Activated CD4-positive, alpha-beta memory T cell treated with anti-CD3 and anti-CD28 coated beads, Interleukin-2, amount 10 ng/mL, durations not matched to agents 7 days and 5 days (primary cell): ENCODE data around the gene SUSD4. TPM values are rescaled to one million over a fixed set of nuclear protein-coding genes. Genes with fewer than 3 reads are reported as not detected.

ENCODE experiments used
- CTCF ChIA-PET: fragments of 350-600 bp; sonication (Branson Sonifier 250); formaldehyde crosslinking; loops from one replicate; lab custom pipeline; 2021; ENCODE audit warnings: antibody characterized with exemption, inconsistent platforms; lab: Charles Lee
- POLR2A ChIA-PET: fragments of 350-600 bp; sonication (Branson Sonifier 250); formaldehyde crosslinking; loops from one replicate; lab custom pipeline; 2021; ENCODE audit warnings: antibody characterized with exemption; lab: Charles Lee
- DNase-seq: peaks from one replicate; pipeline ENCODE4 v3.0.0-alpha.2; 2020
- H3K27ac Mint-ChIP-seq: one replicate; pipeline ENCODE4 v1.8.0; 2021; ENCODE audit warnings: mild to moderate bottlenecking, mixed read lengths
- H3K27me3 Mint-ChIP-seq: one replicate; pipeline ENCODE4 v1.8.0; 2021; ENCODE audit warnings: mixed read lengths
- H3K36me3 Mint-ChIP-seq: one replicate; pipeline ENCODE4 v1.8.0; 2021; ENCODE audit warnings: low read depth, mixed read lengths
- H3K4me1 Mint-ChIP-seq: one replicate; pipeline ENCODE4 v1.8.0; 2021; ENCODE audit warnings: mixed read lengths
- H3K4me3 Mint-ChIP-seq: one replicate; pipeline ENCODE4 v1.8.0; 2021; ENCODE audit warnings: mild to moderate bottlenecking, mixed read lengths
- H3K9me3 Mint-ChIP-seq: one replicate; pipeline ENCODE4 v1.8.0; 2021; ENCODE audit warnings: mixed read lengths
- total RNA-seq, 2 experiments: library from RNA; stranded (reverse); gene quantifications; one replicate each; pipeline ENCODE4 v1.2.3, GENCODE V29; 2021

SUSD4 gene
- total RNA-seq, 2 experiments from 2014 or later = 0.23 to 0.28 TPM

DNA sequence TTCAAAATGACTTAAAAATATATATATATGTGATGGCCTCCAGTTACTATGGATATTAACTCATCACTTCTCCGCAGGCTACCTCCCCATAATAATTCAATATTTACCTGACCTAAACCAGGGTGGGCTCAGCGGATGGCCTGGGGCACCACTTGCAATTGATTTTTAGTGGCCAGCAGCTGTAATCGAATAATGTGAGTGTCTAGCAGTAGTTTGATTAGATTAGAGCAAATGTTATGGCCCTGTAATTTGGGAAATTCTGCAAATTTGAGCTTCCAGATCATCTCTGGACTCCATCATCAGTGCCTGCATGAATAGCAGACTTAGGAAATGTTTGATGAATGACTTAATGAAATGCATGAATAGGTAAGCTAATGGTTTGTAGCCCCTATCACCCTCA is 14.7 kb downstream of the SUSD4 start:
- ChIA-PET POLR2A (no interaction called here), CTCF (interaction anchor here (1.9 kb wide), 1 partner anchor 226 kb away, joined by 6 read pairs; no protein-coding TSS in a partner anchor)
- H3K4me3 Mint-ChIP-seq = no peak overlapping the region

DNA sequence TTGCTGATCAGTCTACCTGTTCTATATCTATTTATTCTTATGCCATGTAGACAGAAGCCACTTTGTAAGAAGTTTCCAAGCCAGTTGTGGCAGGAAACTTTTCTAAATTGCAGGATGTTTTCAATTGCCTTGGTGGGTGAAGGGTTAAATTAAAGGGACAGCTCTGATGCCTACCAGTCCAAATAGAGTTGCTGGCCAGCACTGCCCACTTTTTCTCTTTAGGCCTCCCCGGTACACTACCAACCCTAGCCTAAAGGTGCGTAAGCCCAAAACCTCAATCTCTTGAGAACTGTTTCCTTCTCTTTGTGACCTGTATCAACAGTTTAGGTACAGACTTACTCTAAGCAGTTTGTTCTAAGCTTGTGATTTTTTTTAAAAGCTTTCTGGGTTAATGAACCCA is 15.5 kb downstream of the SUSD4 start:
- no peaks in the 10 kb centered on the region for H3K4me1 Mint-ChIP-seq
- no peak overlapping the region for H3K27ac Mint-ChIP-seq
- DNase-seq = no peak
- H3K27me3 Mint-ChIP-seq = no peaks in the 10 kb centered on the region
- H3K36me3 Mint-ChIP-seq = no peaks in the 10 kb centered on the region
- no peak overlapping the region for H3K4me3 Mint-ChIP-seq
- H3K9me3 Mint-ChIP-seq = no peaks in the 10 kb centered on the region
- POLR2A ChIA-PET = no interaction called here
- CTCF ChIA-PET = interaction anchor here (1.9 kb wide), 1 partner anchor 225 kb away, joined by 6 read pairs; no protein-coding TSS in a partner anchor

More for the DNA sequence above, 14.7 kb downstream of the SUSD4 start:
- Mint-ChIP-seq H3K27ac (no peak overlapping the region), H3K4me1 (no peaks in the 10 kb centered on the region), H3K9me3 (no peaks in the 10 kb centered on the region), H3K27me3 (no peaks in the 10 kb centered on the region), H3K36me3 (no peaks in the 10 kb centered on the region)
- no peak for DNase-seq

DNA sequence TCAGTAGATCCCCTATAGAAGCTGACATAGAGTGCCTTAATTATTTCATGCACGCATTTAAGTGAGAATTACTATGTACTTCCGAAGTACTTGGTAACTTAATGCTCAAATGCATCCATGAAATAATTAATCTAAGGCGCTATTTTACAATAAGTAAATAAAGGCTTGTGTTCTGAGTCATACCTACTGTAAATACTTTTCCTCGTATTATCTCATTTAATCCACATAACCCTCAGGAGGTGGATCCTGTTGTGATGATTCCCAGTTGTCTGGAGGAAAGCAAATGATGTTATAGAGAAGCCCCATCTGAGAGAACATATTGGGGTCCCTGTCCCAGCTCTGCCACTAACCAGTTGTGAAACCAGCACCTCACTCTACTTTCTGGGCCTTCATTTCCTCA is 16.4 kb downstream of the SUSD4 start:
- CTCF ChIA-PET = no interaction called here
- no peak for DNase-seq
- Mint-ChIP-seq H3K27ac (no peak overlapping the region), H3K4me3 (no peak overlapping the region), H3K4me1 (no peaks in the 10 kb centered on the region), H3K9me3 (no peaks in the 10 kb centered on the region), H3K27me3 (no peaks in the 10 kb centered on the region), H3K36me3 (no peaks in the 10 kb centered on the region)
- POLR2A ChIA-PET = no interaction called here

DNA sequence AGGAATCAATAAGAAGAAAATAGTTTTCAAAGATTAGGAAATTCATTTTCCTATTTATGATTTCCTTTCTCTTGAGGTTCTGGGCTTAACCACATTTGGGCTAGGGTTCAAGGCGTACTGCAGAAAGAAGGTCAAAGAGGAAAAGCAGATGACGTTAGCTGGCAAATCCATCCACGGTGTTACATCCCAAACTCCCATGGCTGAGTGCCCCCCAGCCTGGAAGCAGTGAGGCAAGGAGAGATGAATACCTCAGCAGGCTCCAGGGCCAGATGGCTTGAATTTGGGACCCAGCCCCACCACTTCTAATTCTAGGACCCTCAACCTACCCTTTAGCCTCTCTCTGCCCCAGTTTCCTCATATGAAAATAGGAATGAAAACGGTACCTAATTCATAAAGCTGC is 17.7 kb downstream of the SUSD4 start:
- no peaks in the 10 kb centered on the region for H3K9me3 Mint-ChIP-seq
- ChIA-PET POLR2A (no interaction called here), CTCF (no interaction called here)
- H3K27me3 Mint-ChIP-seq = no peaks in the 10 kb centered on the region
- no peak overlapping the region for H3K4me3 Mint-ChIP-seq
- no peaks in the 10 kb centered on the region for H3K36me3 Mint-ChIP-seq
- no peaks in the 10 kb centered on the region for H3K4me1 Mint-ChIP-seq
- no peak overlapping the region for H3K27ac Mint-ChIP-seq
- no peak for DNase-seq

DNA sequence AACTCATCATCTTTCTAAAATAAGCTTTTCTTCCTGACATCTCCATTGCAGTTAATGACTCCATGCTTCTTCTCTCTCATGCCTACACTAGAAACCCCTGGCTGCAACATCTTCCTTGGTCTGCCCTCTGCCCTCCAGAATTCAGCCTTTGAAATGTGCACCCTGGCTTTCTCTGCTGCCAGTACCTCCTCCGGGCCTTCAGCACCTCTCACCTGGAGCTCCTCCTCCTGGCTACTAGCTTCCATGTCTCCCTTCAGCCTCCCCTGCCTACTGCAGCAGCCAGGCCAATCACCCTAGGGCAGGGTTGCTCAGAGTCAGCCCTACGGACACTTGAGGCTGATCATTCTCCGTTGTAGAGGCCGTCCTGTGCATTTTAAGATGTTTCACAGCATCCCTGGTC is 18.3 kb downstream of the SUSD4 start:
- H3K27me3 Mint-ChIP-seq = no peaks in the 10 kb centered on the region
- no peaks in the 10 kb centered on the region for H3K9me3 Mint-ChIP-seq
- ChIA-PET POLR2A (no interaction called here), CTCF (no interaction called here)
- no peak overlapping the region for H3K27ac Mint-ChIP-seq
- H3K36me3 Mint-ChIP-seq = no peaks in the 10 kb centered on the region
- H3K4me3 Mint-ChIP-seq = no peak overlapping the region
- no peak for DNase-seq
- H3K4me1 Mint-ChIP-seq = no peaks in the 10 kb centered on the region

DNA sequence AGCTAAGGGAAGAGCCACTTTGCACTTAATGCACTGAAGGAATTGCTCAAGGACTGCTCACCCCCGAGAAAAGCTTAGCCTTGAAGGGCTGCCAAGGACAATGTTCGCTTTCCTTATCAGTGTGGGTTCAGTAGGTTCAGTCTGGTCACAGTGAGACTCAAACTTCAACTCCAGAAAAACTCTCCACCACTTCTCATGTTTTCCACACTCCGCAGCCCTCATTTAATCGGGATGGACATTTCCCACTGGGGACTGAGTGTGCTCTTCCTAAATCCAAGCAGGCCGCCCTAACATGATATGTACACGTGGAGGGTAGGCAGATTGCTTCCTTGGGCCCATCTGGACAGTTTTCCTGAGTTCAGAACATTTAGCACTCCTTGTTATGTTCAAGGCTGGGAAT is 19.5 kb downstream of the SUSD4 start:
- no peaks in the 10 kb centered on the region for H3K27me3 Mint-ChIP-seq
- H3K4me3 Mint-ChIP-seq = no peak overlapping the region
- H3K4me1 Mint-ChIP-seq = no peaks in the 10 kb centered on the region
- DNase-seq = no peak
- H3K27ac Mint-ChIP-seq = no peak overlapping the region
- no peaks in the 10 kb centered on the region for H3K36me3 Mint-ChIP-seq
- H3K9me3 Mint-ChIP-seq = no peaks in the 10 kb centered on the region
- CTCF ChIA-PET = no interaction called here
- POLR2A ChIA-PET = no interaction called here

DNA sequence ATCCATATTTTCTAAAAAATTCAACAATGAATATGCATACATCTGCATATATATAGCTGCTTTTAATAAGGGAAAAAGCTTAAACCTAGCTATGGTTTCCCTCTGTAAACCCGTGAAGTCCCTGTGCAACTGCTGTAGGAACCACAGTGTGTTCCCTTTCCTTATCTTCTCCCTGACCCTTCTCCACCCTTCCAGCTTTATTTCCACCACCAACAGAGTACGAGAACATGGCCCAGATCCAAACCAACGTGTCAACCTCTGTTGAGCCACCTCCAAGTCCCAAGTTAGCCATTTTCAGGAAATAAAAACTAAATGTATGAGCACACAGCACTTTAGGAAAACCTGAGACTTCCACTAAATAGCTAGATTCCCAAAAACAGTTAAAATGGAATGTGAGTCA is 20.3 kb downstream of the SUSD4 start:
- ChIA-PET CTCF (interaction anchor here (1.4 kb wide), 1 partner anchor 210 kb away, joined by 3 read pairs; no protein-coding TSS in a partner anchor), POLR2A (interaction anchor here (0.8 kb wide), 1 partner anchor 9 kb away, joined by 3 read pairs; no protein-coding TSS in a partner anchor)
- no peak for DNase-seq
- Mint-ChIP-seq H3K4me3 (no peak overlapping the region), H3K36me3 (no peaks in the 10 kb centered on the region), H3K27me3 (no peaks in the 10 kb centered on the region), H3K4me1 (no peaks in the 10 kb centered on the region), H3K27ac (no peak overlapping the region), H3K9me3 (no peaks in the 10 kb centered on the region)

DNA sequence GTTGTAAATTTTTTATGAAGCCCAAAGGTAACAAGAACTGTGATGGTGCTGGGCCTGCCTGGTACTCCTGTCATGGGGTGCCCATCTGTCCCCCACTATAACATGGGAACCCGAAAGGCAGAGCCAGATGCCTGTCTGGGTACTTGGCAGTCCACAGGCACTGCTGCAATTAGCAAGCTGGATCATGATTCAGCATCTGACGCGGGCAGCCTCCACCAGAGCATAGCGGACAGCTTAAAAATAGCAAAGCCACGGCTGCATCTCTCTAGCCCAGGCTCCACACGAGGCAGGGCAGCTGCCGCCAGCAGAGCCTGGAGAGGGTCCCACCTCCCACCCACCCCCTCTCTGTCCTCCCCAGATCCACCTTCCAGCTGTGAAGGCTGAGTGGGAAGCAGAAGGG is 22.9 kb downstream of the SUSD4 start:
- no peaks in the 10 kb centered on the region for H3K36me3 Mint-ChIP-seq
- no peaks in the 10 kb centered on the region for H3K4me1 Mint-ChIP-seq
- H3K27ac Mint-ChIP-seq = no peak overlapping the region
- H3K9me3 Mint-ChIP-seq = no peaks in the 10 kb centered on the region
- no peak overlapping the region for H3K4me3 Mint-ChIP-seq
- ChIA-PET CTCF (no interaction called here), POLR2A (no interaction called here)
- H3K27me3 Mint-ChIP-seq = no peaks in the 10 kb centered on the region
- DNase-seq = no peak

DNA sequence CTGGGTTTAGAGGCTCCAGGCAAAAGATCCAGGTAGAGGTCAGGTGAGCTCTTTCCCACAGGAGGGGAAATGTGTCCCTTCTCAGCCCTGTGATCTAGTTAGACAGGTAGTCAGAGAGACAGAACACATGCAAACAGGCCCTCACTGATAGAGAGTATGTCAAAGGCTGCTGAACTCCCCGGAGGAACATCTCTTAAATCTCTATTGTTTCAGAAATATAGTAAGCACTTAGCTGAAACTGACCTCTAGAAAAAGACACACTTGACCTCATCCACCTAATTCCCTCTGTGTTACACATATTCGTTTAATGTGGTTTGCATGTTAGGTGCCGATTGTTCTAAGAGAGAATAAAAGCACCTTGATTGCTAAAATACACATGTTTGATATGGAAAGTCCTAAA is 23.3 kb downstream of the SUSD4 start:
- DNase-seq = no peak
- no peaks in the 10 kb centered on the region for H3K4me1 Mint-ChIP-seq
- H3K27me3 Mint-ChIP-seq = no peaks in the 10 kb centered on the region
- ChIA-PET CTCF (no interaction called here), POLR2A (no interaction called here)
- no peak overlapping the region for H3K27ac Mint-ChIP-seq
- no peak overlapping the region for H3K4me3 Mint-ChIP-seq
- H3K9me3 Mint-ChIP-seq = no peaks in the 10 kb centered on the region
- H3K36me3 Mint-ChIP-seq = no peaks in the 10 kb centered on the region

DNA sequence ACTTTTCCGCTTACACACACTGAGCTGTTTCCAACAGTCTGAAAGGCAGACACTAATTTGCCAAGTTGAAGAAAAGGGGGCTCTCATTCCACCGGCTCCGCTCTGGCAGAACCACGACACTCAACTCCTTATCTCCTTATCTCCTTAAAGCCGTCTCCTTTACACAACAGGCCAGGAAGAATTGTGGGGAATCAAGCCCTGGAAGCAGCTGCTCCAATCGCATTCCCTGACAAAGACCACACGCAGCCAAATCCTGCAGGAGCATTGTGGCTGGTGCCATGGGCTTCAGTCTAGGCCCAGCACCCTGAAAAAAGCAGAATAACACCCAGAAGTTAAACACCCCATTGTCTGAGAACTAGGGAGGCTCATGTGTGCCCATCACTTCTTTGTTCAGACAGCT is 24.1 kb downstream of the SUSD4 start:
- H3K27ac Mint-ChIP-seq = no peak overlapping the region
- H3K4me3 Mint-ChIP-seq = no peak overlapping the region
- no peak for DNase-seq
- H3K36me3 Mint-ChIP-seq = no peaks in the 10 kb centered on the region
- ChIA-PET CTCF (no interaction called here), POLR2A (no interaction called here)
- H3K4me1 Mint-ChIP-seq = no peaks in the 10 kb centered on the region
- H3K9me3 Mint-ChIP-seq = no peaks in the 10 kb centered on the region
- H3K27me3 Mint-ChIP-seq = peaks cover 2% of the 10 kb centered on the region

DNA sequence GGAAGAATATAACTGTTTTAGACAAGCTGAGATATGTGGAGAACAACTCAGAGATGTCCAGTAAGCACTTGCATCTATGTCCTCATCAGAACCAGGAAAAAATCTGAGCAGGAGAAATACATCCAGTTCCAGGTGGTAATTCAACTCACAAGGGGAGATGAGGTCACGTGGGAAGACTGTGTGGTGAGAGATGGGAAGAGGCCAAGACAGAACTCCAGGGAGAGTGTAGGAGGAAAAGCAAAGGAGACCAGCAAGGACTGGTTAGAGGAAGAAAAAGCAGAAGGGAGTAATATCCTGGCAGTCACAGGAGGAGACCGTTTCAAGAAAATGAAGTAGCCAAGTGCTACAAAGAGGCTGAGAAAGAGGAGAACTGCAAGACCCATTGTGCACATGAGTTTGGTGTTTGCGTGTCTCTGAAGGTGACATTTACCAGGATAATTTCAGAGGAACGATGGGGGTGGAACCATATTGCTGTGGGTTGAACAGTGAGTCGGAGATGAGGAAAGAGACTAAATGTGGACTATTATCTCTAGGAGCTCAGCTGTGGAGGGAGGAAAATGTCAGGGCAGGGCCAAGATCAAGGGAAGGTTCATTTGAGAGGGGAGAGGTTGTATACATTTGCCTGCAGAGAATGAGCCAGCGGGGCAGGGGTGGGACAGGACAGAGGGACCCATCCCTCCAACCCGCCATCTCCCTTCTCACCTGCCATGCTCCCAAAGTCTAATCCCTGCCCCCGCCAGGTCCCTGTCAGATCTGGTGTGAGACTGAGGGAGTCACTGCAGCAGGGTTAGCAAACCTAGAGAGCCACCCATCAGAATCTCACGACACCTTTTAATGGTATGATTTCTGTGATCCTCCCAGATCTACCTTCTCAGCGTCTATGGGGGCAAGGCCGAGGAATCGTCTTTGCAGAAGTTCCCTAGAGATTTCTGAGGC is 24.9 kb downstream of the SUSD4 start:
- H3K9me3 Mint-ChIP-seq = no peaks in the 10 kb centered on the region
- no peaks in the 10 kb centered on the region for H3K4me1 Mint-ChIP-seq
- H3K27me3 Mint-ChIP-seq = peaks cover 3% of the 10 kb centered on the region
- CTCF ChIA-PET = no interaction called here
- DNase-seq = no peak
- POLR2A ChIA-PET = no interaction called here
- H3K27ac Mint-ChIP-seq = no peak overlapping the region
- no peaks in the 10 kb centered on the region for H3K36me3 Mint-ChIP-seq
- no peak overlapping the region for H3K4me3 Mint-ChIP-seq

DNA sequence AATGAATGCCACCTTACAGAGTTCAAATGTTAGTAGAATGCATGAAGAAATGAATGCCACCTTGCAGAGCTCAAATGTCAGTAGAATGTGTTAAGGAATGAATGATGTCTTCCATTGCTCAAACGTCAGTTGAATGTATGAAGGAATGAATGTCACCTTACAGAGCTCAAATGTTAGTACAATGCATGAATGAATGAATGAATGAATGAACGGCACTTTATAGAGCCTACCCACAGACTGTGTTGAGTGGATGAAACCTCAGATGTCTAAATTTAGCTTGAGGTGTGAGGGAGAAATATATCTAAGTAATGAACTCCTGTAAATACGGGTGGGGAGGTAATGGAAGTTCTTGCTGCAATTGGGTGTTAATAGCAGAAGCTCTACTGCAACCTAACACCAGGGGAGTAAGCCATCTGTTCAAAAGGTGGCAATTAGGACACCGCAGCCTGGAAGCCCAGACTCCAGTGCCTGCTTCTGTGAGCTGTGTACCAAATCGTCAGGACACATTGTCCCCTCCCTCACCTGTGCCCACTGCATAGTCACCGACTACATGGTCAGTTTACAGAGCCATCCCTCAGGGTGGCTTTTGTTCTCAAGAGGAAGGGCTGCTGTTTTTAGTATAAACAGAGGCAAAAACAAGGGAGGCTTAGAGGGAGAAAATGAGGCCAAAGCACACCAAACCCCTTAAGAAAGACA is 26.7 kb downstream of the SUSD4 start:
- Mint-ChIP-seq H3K27ac (no peak overlapping the region), H3K36me3 (no peaks in the 10 kb centered on the region), H3K27me3 (peaks cover 9% of the 10 kb centered on the region), H3K4me3 (no peak overlapping the region), H3K4me1 (no peaks in the 10 kb centered on the region), H3K9me3 (no peaks in the 10 kb centered on the region)
- ChIA-PET POLR2A (no interaction called here), CTCF (no interaction called here)
- DNase-seq = no peak

DNA sequence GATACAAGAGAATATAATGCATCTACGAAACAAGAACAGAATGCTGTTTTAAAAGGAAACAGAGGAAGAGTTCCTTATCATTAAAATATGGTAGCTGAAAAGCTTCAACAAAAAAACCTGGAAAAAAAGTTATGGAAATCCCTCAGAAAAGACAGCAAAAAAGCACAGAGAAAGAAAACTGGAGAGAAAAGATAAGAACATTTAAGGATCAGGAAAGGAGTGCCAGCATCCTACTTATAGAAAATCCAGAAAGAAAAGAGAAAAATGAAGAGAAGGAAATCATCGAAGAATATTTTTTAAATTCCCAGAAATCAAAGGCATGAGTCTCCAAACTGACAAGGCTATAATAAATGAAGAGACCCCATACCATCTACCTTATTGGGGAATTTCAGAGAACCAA is 29.8 kb downstream of the SUSD4 start:
- Mint-ChIP-seq H3K9me3 (no peaks in the 10 kb centered on the region), H3K27ac (no peak overlapping the region), H3K27me3 (peaks cover 9% of the 10 kb centered on the region), H3K36me3 (no peaks in the 10 kb centered on the region), H3K4me1 (no peaks in the 10 kb centered on the region), H3K4me3 (no peak overlapping the region)
- DNase-seq = no peak
- CTCF ChIA-PET = no interaction called here
- POLR2A ChIA-PET = no interaction called here
